ENCODE data around the gene CREB3L2.

The CREB3L2 gene

GRCh38 chr7:137943132-137943551 lies 58.7 kb downstream of the CREB3L2 start:
- H3K27me3 ChIP-seq (ENCODE audit: insufficient read depth, poor library complexity, severe bottlenecking): no peaks in the 10 kb centered on the region
- H3K27ac ChIP-seq (replicated peaks): no peak overlapping the region
- H3K4me3 ChIP-seq (replicated peaks; ENCODE audit: insufficient read depth, low read length): no peak overlapping the region
- TF ChIP-seq POLR2AphosphoS5 (IDR thresholded peaks at IDR 0.05; ENCODE audit: low read depth) (no peak), GABPA (IDR thresholded peaks at IDR 0.05; ENCODE audit: low read depth) (no peak), REST (IDR thresholded peaks at IDR 0.05; ENCODE audit: insufficient replicate concordance, low read depth) (no peak), CTCF (IDR thresholded peaks at IDR 0.05; ENCODE audit: insufficient read depth, low read length) (no peak), SPI1 (IDR thresholded peaks at IDR 0.05; ENCODE audit: borderline replicate concordance, low read depth) (no peak)
- no peak for DNase-seq (ENCODE audit: low read depth in 1 of 2, low spot score in 1 of 2)

GRCh38 chr7:137942484-137943115 lies 59.3 kb downstream of the CREB3L2 start:
- Histone ChIP-seq H3K27ac (replicated peaks) (no peak overlapping the region), H3K4me3 (replicated peaks; ENCODE audit: insufficient read depth, low read length) (no peak overlapping the region)
- TF ChIP-seq REST (IDR thresholded peaks at IDR 0.05; ENCODE audit: insufficient replicate concordance, low read depth) (no peak), POLR2AphosphoS5 (IDR thresholded peaks at IDR 0.05; ENCODE audit: low read depth) (no peak)

GRCh38 chr7:137940656-137941518 lies 61.0 kb downstream of the CREB3L2 start:
- H3K27ac ChIP-seq (replicated peaks): no peak overlapping the region
- no peak for DNase-seq (ENCODE audit: low read depth in 1 of 2, low spot score in 1 of 2)
- no peaks in the 10 kb centered on the region for H3K27me3 ChIP-seq (ENCODE audit: insufficient read depth, poor library complexity, severe bottlenecking)
- no peak for TF ChIP-seq POLR2AphosphoS5 (IDR thresholded peaks at IDR 0.05; ENCODE audit: low read depth)
- TF ChIP-seq GABPA (IDR thresholded peaks at IDR 0.05; ENCODE audit: low read depth): no peak
- TF ChIP-seq SPI1 (IDR thresholded peaks at IDR 0.05; ENCODE audit: borderline replicate concordance, low read depth): no peak
- no peak for TF ChIP-seq CTCF (IDR thresholded peaks at IDR 0.05; ENCODE audit: insufficient read depth, low read length)
- TF ChIP-seq REST (IDR thresholded peaks at IDR 0.05; ENCODE audit: insufficient replicate concordance, low read depth): no peak
- no peak overlapping the region for H3K4me3 ChIP-seq (replicated peaks; ENCODE audit: insufficient read depth, low read length)

More at GRCh38 chr7:137942484-137943115, 59.3 kb downstream of the CREB3L2 start:
- no peak for DNase-seq (ENCODE audit: low read depth in 1 of 2, low spot score in 1 of 2)
- no peaks in the 10 kb centered on the region for H3K27me3 ChIP-seq (ENCODE audit: insufficient read depth, poor library complexity, severe bottlenecking)

Data from HL-60 (cell line).